Subcutaneous adipose tissue (tissue), 4 donors: ENCODE results near the gene SNX32. TPM values are rescaled to one million over a fixed set of nuclear protein-coding genes. Genes with fewer than 3 reads are reported as not detected.

ENCODE experiments used
- total RNA-seq, 4 donors: library from RNA; depleted of rRNA; stranded (reverse); fragments of >200 nt; gene quantifications; one replicate each; pipeline ENCODE4 v1.1.0, GENCODE V29; 2016
- TF ChIP-seq, protein P1 (sequence below): fragments of 450-650 bp; IDR thresholded peaks from one replicate; pipeline ENCODE4 v1.5.1; 2016; ENCODE audit warnings: low read depth, mild to moderate bottlenecking, control low read depth, antibody characterized with exemption, moderate library complexity

The SNX32 gene
- total RNA-seq, 4 donors from 2014 or later: 0.85 TPM; not detected in 3

- TF ChIP-seq, protein P1, sequence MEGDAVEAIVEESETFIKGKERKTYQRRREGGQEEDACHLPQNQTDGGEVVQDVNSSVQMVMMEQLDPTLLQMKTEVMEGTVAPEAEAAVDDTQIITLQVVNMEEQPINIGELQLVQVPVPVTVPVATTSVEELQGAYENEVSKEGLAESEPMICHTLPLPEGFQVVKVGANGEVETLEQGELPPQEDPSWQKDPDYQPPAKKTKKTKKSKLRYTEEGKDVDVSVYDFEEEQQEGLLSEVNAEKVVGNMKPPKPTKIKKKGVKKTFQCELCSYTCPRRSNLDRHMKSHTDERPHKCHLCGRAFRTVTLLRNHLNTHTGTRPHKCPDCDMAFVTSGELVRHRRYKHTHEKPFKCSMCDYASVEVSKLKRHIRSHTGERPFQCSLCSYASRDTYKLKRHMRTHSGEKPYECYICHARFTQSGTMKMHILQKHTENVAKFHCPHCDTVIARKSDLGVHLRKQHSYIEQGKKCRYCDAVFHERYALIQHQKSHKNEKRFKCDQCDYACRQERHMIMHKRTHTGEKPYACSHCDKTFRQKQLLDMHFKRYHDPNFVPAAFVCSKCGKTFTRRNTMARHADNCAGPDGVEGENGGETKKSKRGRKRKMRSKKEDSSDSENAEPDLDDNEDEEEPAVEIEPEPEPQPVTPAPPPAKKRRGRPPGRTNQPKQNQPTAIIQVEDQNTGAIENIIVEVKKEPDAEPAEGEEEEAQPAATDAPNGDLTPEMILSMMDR: no peak
Observed at GRCh38 chr11:65897020-65897471, 63.3 kb downstream of the SNX32 start.

- TF ChIP-seq, protein P1: no peak
Observed at GRCh38 chr11:65898656-65899355, 65.0 kb downstream of the SNX32 start.

DNA sequence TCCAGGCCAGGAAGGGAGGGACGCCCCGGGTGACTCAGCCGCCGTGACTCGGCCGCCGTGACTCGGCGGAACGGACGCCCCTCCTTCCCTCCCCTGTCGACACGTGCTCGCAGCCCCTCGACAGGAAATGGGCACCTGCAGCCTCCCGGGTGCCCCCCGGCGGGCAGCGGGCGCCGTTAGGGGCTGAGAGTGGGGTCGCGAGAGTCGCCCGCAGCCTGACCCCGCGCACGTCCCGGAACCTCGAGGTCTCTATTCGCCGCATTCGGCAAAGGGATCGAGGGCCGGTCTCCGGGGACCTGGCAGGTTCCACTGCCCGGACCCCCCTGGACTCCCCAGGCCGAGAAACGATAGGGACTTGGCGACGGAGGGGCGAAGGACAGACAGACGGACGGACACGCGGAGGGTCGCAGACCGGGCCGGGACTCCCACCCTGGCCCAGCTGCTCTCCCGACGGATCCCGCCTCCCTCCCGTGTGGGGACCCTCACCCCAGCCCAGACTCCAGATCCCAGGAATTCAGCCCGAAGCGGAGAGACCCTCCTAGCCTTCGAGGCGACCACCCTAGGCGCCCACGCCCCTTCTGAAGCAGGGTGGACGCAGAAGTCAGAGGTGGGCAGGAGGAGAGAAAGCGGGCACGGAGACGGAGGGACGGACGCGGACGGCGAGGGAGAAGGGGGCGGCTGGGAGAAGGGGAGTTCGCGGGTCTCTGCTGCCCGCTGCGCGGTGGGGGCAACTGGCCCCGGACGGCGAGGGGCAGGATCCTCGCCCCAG lies 65.8 kb downstream of the SNX32 start:
- TF ChIP-seq, protein P1: no peak

DNA sequence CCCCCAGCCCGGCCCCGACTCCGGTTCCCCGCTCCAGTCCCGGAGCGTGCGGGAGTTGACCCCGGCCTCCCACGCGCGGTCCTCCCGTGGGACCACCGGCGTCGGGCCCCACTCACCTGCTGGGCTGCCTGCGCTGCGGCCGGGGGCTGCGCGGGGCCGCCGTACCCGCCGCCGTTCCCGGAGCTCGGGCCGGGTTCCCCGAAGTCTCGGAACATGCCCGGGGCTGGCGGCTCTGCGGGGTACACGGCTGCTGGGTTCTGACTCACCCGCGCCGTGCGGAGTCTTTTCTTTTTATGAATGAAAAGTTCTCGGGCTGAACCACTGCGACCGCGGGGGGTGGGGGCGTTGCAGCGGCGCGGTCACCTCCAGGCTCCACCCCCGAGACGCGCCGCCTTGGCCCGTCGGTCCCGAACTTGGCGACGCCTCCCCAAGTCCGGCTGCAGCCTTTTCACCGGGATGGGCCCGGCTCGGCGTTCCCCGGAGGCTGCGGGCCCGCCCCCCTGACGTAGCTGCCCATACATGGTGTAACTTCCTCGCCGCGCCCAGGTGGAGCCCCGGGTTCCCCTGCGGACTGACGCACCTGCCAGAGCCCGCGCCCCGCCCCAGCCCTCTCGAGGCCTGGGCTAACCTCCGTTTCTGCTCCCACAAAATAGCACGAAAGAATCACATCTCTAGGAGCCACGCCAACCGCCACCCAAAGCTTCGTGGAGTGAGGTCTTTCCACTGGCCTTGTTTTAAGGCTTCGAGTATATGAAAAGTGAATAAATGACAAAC lies 66.5 kb downstream of the SNX32 start, which contains the start of gene FOSL1:
TSS of gene FOSL1 (minus strand) at position 264 of the 774 bp plus-strand sequence. CDS start at position 215, 49 bp downstream.
- TF ChIP-seq, protein P1: no peak

GRCh38 chr11:65900899-65901180 lies 67.1 kb downstream of the SNX32 start:
- TF ChIP-seq, protein P1: no peak

DNA sequence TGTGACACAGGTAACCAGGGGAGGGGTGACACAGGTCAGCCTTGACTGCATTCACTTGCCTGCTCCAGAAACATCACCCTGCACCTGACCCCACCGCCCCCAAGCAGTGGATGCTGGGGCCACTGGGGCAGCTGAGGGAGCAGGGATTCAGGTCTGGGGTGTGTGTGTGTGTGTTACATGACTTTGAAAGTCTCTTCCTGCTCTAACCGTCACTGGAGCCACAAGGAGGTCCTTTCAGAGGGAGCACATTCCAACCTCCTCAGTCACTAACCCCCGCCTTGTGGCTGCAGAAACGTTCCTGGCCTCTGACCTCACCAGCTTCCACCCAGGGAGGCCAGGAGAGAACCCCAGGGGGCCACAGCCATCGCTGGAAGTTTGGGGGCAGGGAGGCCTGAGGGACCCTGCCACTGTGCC lies 69.3 kb downstream of the SNX32 start:
- TF ChIP-seq, protein P1: no peak

Other genes starting within 250 kb of the SNX32 start
- gene KCNK7, start 238.2 kb upstream of the SNX32 start, total RNA-seq: under 1 TPM in 1 of 4 donors, not detected in 3; 0.57 TPM
- gene MAP3K11, start 219.7 kb upstream of the SNX32 start, total RNA-seq: 10 to 100 TPM; 25.2 to 58.6 (median 28.8) TPM
- gene PCNX3, start 218.2 kb upstream of the SNX32 start, total RNA-seq: 10 to 100 TPM; 10.3 to 25.2 (median 11.2) TPM
- gene SIPA1, start 195.9 kb upstream of the SNX32 start, total RNA-seq: 10 to 100 TPM; 19.8 to 42.8 (median 22.9) TPM
- 10 to 100 TPM; 31.5 to 65.7 (median 34.6) TPM for gene RELA, start 171.0 kb upstream of the SNX32 start, total RNA-seq
- 10 to 100 TPM; 39.3 to 54.2 (median 49.0) TPM for gene KAT5, start 121.7 kb upstream of the SNX32 start, total RNA-seq
- gene RNASEH2C, start 113.2 kb upstream of the SNX32 start, total RNA-seq: 100 to 1,000 TPM in 2 of 4 donors, 10 to 100 TPM in 2; 41.6 to 101 (median 97.7) TPM
- 10 to 100 TPM in 3 of 4 donors, 1 to 10 TPM in 1; 7.0 to 30.0 (median 14.6) TPM for gene AP5B1, start 53.0 kb upstream of the SNX32 start, total RNA-seq
- gene OVOL1, start 46.9 kb upstream of the SNX32 start, total RNA-seq: under 1 TPM in 2 of 4 donors, not detected in 2; 0.34 to 0.44 TPM
- 100 to 1,000 TPM; 375 to 550 (median 447) TPM for gene CFL1, start 24.2 kb downstream of the SNX32 start, total RNA-seq
- 10 to 100 TPM; 19.9 to 41.8 (median 30.2) TPM for gene MUS81, start 26.5 kb downstream of the SNX32 start, total RNA-seq
- 10 to 100 TPM; 45.0 to 85.2 (median 62.2) TPM for gene EFEMP2, start 38.8 kb downstream of the SNX32 start, total RNA-seq
- gene CTSW, start 45.9 kb downstream of the SNX32 start, total RNA-seq: 1 to 10 TPM in 3 of 4 donors, not detected in 1; 1.7 to 5.7 (median 2.9) TPM
- 10 to 100 TPM; 43.8 to 64.2 (median 51.9) TPM for gene FIBP, start 54.5 kb downstream of the SNX32 start, total RNA-seq
- gene CCDC85B, start 56.7 kb downstream of the SNX32 start, total RNA-seq: 10 to 100 TPM; 15.7 to 59.9 (median 29.3) TPM
- gene FOSL1, start 66.4 kb downstream of the SNX32 start, total RNA-seq: 10 to 100 TPM in 1 of 4 donors, 1 to 10 TPM in 3; 1.5 to 15.2 (median 2.8) TPM
- 10 to 100 TPM; 18.5 to 20.5 (median 19.4) TPM for gene C11orf68, start 85.1 kb downstream of the SNX32 start, total RNA-seq
- 10 to 100 TPM; 34.4 to 85.0 (median 54.4) TPM for gene DRAP1, start 85.5 kb downstream of the SNX32 start, total RNA-seq
- gene TSGA10IP, start 111.5 kb downstream of the SNX32 start, total RNA-seq: not detected
- 10 to 100 TPM; 33.7 to 69.9 (median 41.8) TPM for gene SART1, start 127.8 kb downstream of the SNX32 start, total RNA-seq
- gene EIF1AD, start 168.2 kb downstream of the SNX32 start, total RNA-seq: 10 to 100 TPM; 12.1 to 33.5 (median 25.4) TPM
- gene BANF1, start 168.5 kb downstream of the SNX32 start, total RNA-seq: 10 to 100 TPM; 14.9 to 67.8 (median 16.7) TPM
- gene CST6, start 178.0 kb downstream of the SNX32 start, total RNA-seq: not detected
- 1 to 10 TPM in 1 of 4 donors, not detected in 3; 1.5 TPM for gene CATSPER1, start 192.5 kb downstream of the SNX32 start, total RNA-seq
- under 1 TPM in 1 of 4 donors, not detected in 3; 0.38 TPM for gene GAL3ST3, start 215.2 kb downstream of the SNX32 start, total RNA-seq
- 100 to 1,000 TPM in 3 of 4 donors, 10 to 100 TPM in 1; 97.2 to 223 (median 118) TPM for gene SF3B2, start 218.4 kb downstream of the SNX32 start, total RNA-seq
- gene PACS1, start 236.3 kb downstream of the SNX32 start, total RNA-seq: 10 to 100 TPM; 38.3 to 75.7 (median 41.0) TPM